Astrocyte (in vitro differentiated cells and primary cell): ENCODE results near the gene TLK2.

Source experiments
- CTCF ChIP-seq: IDR thresholded peaks from 2 replicates; pipeline ENCODE4 v1.5.1; 2011; ENCODE audit warnings: low read depth, mild to moderate bottlenecking, inconsistent platforms, low read length, moderate library complexity; ENCODE audit not compliant: insufficient read depth
- EZH2 ChIP-seq: IDR thresholded peaks from 2 replicates; pipeline ENCODE4 v1.6.1; 2012; ENCODE audit warnings: mild to moderate bottlenecking, low read length, inconsistent platforms; ENCODE audit not compliant: insufficient read depth

GRCh38 chr17:62652251-62653001, 173.8 kb downstream of the TLK2 start:
- TF ChIP-seq CTCF (no peak), EZH2 (no peak)
